Stimulated activated CD8-positive, alpha-beta memory T cell treated with anti-CD3 and anti-CD28 coated beads, Interleukin-7, amount 100 ng/mL, for 1 hour (primary cell): ENCODE data around the gene POLR2H.

ENCODE experiments used
- DNase-seq, 2 donors: peaks; one replicate each; pipeline ENCODE4 v3.0.0-alpha.2; 2020; ENCODE audit warnings: low read depth in 2 of 2

Gene POLR2H

GRCh38 chr3:184361532-184361931 is at the start of gene POLR2H, which contains the start of gene CLCN2:
Gene POLR2H, plus strand, starts transcription at chr3:184361710. Its CDS starts 1,783 bp downstream, at chr3:184363493.
Gene CLCN2, minus strand, starts transcription at chr3:184361605. Its CDS starts 126 bp downstream, at chr3:184361479.
- DNase-seq, result peak in 1 of 2 donors; percentile 7

- DNase-seq, result peak; percentile 83 to 87
Observed at GRCh38 chr3:184314363-184314699, 47.2 kb upstream of the POLR2H start, which contains the start of gene EIF4G1. Gene EIF4G1, plus strand, starts transcription at chr3:184314606. Its CDS starts 1,191 bp downstream, at chr3:184315797.

- peak in 1 of 2 donors; percentile 37 for DNase-seq
Observed at GRCh38 chr3:184314700-184315542, 46.6 kb upstream of the POLR2H start.

GRCh38 chr3:184315543-184315867 is 46.0 kb upstream of the POLR2H start:
- DNase-seq, result no peak

- DNase-seq, result no peak
Observed at GRCh38 chr3:184315871-184316661, 45.4 kb upstream of the POLR2H start.

GRCh38 chr3:184316792-184317191 is 44.7 kb upstream of the POLR2H start:
- no peak for DNase-seq

GRCh38 chr3:184317201-184317600 is 44.3 kb upstream of the POLR2H start:
- DNase-seq, result no peak

GRCh38 chr3:184320104-184320445 is 41.4 kb upstream of the POLR2H start:
- DNase-seq, result no peak

GRCh38 chr3:184321666-184322065 is 39.8 kb upstream of the POLR2H start:
- DNase-seq, result no peak

GRCh38 chr3:184322731-184323487 is 38.6 kb upstream of the POLR2H start:
- DNase-seq, result no peak

GRCh38 chr3:184323696-184324095 is 37.8 kb upstream of the POLR2H start:
- no peak for DNase-seq

- no peak for DNase-seq
Observed at GRCh38 chr3:184325269-184325668, 36.2 kb upstream of the POLR2H start.

- DNase-seq, result no peak
Observed at GRCh38 chr3:184325715-184326369, 35.7 kb upstream of the POLR2H start.

GRCh38 chr3:184327171-184327570 is 34.3 kb upstream of the POLR2H start:
- no peak for DNase-seq

GRCh38 chr3:184328516-184328915 is 33.0 kb upstream of the POLR2H start:
- DNase-seq, result no peak

- no peak for DNase-seq
Observed at GRCh38 chr3:184332370-184333090, 29.0 kb upstream of the POLR2H start.

GRCh38 chr3:184333190-184333589 is 28.3 kb upstream of the POLR2H start:
- no peak for DNase-seq

- DNase-seq, result no peak
Observed at GRCh38 chr3:184333700-184334099, 27.8 kb upstream of the POLR2H start.

GRCh38 chr3:184334470-184335158 is 26.9 kb upstream of the POLR2H start:
- no peak for DNase-seq

GRCh38 chr3:184335291-184335660 is 26.2 kb upstream of the POLR2H start:
- no peak for DNase-seq
